GM21381 (cell line): ENCODE data around the gene GRIK2.
"Not testable (repeated sequence)": the region's sequence is repeated elsewhere in the genome, so short reads cannot be mapped to it uniquely, and the experiment has no call there.

Experiments used
- ATAC-seq: cut with Tn5 transposase; IDR thresholded peaks from one replicate; pipeline ENCODE4 v1.9.1; 2021; ENCODE audit warnings: mild to moderate bottlenecking, moderate library complexity; ENCODE audit not compliant: unreplicated experiment

The GRIK2 gene

DNA sequence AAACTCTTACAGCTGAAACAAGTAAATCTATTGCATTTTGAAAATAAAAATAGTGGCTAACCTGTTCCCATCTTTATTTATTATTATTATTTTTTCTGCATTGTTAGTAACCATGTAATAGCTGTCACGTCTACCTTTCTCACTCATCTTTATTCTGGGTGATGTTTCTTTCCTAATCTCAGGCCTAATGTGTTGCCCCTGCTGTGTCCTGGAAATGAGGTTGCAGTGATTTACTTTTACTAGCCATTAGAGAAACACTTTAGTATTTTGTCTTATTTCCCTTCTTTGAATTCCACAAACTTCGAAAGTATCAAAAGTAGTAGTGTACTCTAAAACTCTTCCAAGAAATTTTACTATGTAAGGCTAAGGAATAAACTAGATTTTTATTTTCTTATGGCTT is 546.9 kb downstream of the GRIK2 start:
- no peak for ATAC-seq

DNA sequence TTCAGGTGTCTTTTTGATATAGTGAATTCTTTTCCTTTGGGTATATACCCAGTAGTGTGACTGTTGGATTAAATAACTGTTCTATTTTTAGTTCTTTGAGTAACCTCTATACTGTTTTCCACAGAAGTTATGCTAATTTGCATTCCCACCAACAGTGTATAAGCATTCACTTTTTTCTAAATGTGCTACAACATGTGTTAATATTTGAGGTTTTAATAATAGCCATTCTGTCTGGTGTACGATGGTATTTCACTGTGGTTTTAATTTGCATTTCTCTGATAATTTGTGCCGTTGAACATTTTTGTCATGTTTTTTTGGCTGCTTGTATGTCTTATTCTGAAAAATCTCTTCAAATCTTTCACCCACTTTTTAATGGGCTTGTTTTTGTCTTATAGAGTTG is 563.5 kb downstream of the GRIK2 start:
- no peak for ATAC-seq

DNA sequence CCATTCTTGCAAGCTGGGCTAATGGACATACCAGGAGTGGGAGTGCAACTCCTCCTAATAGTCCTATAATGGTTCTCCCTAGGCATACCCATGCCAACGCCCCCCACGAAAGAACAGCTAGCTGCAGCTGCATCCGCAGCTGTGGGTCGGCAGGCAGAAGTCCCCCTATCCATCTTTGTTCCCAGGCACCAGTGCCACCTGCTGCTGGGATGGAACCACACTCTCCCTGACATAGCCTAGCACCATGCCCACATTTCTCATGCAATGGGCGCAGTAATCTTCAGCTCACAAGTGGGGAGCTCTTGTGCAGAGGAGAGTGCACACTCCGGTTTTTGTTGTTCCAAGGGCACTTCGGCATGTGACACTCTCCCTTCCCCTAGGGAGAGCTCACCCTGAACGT is 567.8 kb downstream of the GRIK2 start:
- ATAC-seq = no peak

DNA sequence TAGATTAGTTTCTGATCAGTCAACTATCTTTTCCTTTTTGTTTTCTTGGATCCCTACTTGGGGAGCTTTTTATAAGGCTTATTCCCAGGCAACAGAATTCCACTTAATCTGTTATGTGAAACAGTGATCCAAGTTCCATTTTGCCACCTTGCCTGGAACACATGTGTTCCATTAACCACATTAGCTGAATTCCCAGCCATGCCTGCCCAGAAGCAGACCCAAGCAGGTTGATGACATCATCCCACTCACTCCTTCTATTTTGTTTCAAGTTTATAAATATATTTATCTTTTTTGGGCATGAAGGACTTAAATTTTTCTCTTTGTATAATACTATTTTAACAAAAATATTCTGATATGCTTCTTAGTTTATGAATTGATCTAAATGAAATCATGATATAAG is 587.4 kb downstream of the GRIK2 start:
- no peak for ATAC-seq

DNA sequence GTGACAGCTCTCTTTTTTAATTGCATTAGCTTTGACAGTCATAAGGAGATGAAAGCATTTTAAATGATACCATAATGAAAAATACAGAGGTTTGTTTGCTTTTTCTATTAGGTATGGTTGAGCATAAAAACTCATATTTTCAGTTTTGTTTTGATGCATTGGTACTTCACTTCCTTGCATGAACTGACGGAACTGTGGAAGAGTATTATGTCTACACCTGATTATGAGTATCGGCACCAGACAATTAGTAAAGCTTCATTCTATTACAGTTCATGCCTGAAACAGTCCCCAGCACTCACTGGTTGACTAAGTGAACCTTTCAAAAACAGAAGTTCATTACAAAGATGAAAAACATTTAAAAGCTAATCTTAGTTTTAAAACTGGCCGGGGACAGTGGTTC is 593.0 kb downstream of the GRIK2 start:
- no peak for ATAC-seq

DNA sequence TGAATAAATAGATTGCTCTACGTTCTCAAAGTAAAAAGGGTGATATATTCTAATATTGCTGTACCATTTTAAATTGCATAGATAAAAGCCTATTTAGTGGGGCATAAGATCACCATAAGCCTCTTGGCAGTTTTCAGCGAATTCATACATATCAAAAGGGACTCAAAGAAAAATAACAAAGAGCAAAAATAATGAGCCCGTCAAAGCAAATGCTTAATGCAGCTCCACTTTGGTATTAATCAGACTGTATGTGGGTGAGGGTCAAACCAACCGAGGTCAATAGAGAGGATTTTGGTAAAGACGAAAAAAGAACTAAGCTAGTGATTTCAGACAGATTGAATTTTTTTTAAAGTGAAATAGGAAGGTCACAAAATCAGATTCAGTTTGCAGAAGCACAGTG is 598.8 kb downstream of the GRIK2 start:
- ATAC-seq = no peak

DNA sequence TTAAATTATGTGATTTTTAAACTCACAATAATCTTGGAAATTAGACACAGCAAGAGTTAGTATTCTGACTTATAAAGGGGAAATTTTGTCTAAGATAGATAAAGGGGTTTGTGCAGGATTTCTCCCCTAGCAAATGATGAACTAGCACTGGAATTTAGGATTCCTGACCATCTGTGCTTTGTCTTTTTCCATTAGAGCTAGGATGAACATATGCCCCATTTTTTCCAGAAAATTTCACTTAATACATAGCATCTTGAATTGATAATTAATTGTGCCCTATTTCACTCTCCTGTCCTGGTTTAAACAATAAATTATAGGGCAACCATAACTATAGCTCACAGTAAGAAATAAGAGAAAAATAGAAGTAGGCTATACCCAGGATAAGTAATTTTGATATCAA is 601.0 kb downstream of the GRIK2 start:
- ATAC-seq = no peak

DNA sequence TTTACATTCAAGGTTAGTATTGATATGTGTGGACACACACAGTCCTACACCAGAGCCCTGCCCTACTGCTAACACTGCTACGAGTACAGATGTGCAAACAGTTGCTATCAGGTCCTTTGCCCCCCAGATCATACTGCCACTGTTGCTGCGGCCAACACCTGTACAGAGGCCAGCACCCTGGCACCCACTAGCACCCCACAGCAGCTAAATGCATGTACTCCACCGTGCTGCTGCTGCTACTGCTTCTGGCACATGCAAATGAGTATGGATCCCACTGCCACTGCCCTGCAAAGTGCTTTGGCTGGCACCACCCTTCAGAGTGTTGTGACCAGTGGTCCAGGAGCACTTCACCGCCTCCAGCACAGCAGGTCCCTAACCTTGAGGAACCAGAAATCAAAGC is 621.9 kb downstream of the GRIK2 start:
- no peak for ATAC-seq

DNA sequence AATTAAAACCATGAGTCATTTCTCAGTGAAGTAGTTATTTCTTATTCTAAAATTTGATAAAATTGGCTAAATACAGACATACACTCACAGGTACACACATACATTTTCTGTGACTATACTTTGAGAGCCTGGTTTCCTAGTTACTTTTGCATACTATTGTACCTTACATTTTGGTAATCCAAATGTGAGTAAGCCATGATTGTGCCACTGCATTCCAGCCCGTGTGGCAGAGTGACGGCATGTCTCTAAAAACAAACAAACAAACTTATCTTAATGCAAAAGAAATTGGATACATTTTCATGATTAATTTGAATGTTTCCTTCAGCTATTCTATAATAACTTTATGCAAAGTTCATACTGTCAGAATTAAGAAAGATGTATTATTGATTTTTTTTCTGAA is 628.8 kb downstream of the GRIK2 start:
- no peak for ATAC-seq

DNA sequence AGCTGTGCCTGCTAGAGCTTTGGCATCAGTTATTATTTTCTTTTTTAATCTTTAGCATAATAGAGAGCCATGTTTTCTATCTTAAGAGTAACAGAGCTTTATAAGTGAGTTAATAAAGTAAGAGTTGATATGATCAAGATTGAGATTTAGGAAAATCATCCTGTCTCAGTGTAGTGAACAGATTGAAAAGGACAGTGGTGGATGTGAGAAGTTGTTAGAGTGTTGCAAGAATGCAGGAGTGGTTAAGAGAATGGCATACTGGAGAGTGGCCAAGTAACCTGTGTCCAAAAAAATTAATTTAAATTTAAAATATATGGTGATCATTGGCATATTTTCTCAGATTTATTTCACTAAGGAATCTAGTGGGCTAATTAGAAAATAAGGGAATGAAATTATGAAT is 629.3 kb downstream of the GRIK2 start:
- ATAC-seq = no peak

DNA sequence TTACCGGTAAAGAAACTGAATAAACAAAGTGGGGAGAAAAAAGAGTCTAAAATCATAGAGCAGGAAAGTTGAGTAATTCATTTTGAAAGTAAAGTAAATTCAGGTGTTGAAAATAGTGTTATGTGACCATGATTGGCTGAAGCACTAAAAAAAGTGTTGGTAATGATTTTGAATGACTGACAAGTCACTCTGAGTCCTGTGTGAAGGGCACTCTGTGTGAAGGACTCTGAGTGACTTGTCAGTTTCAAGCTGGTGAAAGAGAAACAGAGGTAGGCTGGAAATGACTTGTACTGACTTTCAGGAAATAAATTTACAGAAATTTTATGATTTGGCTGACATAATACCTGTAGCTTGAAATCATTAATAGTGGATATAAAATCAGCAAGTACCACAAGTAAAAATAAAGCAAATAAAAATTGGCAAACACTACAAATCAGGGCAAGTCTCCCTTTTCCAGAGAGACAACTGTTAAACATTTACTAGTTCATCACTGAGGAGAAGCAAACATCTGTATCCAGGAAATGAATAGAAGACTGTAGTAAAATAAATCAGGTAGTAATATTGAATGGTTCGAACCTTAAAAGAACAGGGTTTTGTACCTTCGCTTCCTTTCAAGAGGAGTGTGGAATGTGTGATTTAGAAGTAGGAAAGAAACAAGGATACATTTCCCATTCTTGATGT is 630.6 kb downstream of the GRIK2 start:
- ATAC-seq = no peak

DNA sequence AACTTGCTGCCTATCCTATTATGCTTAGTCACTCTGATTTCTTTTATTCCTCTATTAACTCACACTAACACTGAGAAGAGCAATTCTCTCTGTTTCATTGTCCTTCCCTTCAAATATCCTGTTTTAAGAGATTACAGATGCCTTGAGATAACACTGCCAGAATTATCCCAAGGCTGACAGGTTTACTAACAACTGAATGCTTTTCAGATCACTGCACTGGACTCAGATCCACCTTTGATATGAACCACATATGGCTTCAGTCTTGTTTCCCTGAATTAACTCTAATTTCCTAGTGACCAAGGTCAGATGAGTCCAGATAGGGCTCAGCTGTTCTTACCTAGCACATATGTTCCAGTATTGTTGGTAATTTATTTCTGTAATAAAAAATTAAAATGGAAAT is 633.1 kb downstream of the GRIK2 start:
- no peak for ATAC-seq

DNA sequence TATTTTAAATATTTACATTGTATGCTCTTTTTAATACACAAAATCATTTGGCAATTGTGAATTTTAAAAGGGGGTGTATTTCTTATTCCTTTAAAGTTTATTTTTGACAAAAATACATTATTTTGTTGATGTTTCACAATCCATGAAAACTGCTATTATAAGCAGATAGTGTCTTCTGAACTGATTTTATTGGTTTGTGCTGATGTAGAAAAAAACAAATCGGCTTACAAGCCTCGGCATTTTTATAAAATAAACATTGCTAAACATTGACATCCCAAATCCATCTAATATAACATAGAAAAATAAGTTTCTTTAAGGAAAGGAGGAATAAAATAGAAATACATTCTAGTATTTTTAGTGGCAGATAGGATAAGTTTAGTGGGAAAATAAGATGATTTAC is 634.7 kb downstream of the GRIK2 start:
- ATAC-seq = no peak

DNA sequence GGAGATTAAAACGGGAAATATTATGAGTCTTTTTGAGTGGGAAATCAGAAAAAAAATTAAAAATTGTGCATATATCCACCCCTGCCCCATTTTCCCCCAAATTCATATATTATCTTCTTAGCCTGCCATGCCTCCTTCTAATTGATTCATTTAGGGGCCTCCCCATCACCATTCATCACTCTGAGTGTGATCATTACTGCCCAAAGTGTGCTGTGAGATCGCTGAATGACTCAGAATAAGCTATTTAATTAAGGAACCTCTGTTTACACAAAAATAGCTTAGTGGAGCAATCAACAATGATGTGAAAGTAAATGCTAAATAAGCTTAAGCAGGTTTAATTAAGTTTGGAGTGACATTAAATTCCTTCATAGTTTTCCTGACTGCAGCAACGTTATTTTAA is 645.5 kb downstream of the GRIK2 start:
- ATAC-seq = no peak

DNA sequence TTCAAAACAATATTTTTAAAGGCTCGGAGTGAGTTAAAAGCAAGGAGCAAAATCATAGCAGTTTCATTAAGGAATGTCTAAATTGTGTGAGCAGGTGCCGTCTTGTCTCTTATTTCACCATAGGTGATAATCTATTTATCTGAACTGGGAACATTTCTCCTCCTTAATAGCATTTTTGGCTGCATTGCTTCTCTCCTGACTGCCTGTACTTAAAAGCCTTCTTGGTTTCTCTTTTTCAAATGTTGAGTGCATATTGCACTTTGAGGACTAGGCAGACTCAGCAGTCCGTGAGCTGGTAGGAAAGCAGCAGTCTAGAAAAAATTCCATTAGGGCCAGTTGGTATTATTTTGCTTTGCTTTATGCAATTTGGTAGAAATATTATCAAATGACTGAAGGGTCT is 645.9 kb downstream of the GRIK2 start:
- no peak for ATAC-seq

DNA sequence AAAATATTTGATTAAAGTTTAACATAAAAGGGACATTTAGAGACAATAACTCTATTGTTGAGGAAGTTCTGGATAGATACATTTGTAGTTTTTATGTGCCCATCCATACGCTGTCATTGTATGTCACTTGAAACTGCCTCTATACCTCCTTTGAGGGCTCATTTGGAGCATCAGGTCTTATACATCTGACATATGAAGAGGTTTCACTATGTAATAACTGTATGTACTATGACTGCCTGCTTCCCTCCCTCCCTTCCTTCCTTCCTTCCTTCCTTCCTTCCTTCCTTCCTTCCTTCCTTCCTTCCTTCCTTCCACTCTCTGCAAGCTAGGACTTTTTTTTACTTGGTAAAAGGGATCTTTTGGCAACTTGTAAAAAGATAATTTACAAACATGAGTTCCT is 657.5 kb downstream of the GRIK2 start:
- ATAC-seq = no peak

DNA sequence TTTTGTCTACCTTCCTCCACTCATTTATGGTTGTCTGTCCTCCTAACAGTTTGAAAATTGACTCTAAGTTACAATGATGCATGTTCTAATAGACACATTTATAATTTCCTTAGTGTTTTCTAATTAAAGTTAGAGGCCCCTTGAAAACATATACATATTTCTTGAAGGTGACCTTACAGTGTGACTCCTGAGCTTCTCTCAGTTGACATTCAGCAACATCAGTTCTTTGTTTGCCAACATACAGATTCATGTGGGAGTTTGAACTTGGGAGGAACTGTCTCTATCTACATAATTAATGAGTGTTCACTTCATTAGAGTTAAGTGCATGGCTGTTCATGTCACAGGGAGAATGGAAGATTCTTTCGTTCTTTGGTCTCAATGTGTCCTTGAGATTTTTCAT is 658.2 kb downstream of the GRIK2 start:
- no peak for ATAC-seq

DNA sequence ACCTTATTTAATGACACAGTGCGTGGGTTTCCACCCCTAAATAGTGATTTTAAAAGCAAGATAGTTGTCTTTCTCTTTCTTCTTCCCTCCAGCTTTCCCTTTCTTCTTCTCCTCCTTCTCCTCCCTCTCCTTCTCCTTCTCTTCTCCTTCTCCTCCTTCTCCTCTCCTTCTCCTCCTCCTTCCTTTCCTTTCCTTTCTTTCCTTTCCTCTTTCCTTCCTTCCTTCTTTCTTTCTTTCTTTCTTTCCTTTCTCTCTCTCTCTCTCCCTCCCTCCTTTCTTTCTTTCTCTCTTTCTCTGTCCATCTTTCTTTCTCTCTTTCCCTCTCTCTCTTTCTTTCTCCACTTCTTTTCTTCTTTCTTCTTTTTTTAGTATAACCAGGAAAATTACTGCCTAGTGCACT is 670.6 kb downstream of the GRIK2 start:
- ATAC-seq = no peak

DNA sequence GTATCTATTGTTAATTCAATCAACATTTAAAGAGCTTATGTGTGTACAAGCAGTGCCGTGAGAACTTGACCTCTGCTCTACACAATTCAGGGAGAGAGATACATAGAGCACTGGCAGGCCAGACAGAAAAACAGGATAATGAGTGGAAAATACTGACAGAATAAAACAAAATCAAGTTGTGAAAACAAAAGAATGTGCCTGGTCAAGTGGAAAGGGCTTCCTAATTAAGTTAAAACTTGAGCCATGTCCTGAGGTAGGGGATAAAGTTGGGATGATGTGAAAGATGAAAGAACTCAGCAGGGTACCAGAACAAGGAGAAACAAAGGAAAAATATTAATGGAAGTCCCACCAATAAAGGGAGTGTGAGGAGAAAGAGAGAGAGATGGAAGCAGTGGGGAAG is 672.8 kb downstream of the GRIK2 start:
- no peak for ATAC-seq

DNA sequence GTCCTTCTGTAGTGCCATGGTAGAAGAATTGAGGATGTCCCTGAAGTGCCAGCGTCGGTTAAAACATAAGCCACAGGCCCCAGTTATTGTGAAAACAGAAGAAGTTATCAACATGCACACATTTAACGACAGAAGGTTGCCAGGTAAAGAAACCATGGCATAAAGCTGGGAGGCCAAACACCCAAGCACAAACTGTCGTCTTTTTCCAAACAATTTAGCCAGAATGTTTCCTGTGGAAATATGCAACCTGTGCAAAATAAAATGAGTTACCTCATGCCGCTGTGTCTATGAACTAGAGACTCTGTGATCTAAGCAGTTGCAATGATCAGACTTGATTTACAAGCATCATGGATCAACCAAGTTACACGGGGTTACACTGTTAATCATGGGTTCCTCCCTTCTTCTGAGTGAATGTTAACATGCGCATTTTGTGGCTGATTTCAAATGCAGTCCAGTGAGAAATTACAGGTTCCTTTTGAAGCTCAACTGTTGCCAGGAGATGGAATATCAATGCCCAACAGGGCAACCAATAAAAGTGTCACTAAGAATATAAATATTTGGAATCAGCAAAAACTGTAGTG is 674.9 kb downstream of the GRIK2 start:
- ATAC-seq = no peak

DNA sequence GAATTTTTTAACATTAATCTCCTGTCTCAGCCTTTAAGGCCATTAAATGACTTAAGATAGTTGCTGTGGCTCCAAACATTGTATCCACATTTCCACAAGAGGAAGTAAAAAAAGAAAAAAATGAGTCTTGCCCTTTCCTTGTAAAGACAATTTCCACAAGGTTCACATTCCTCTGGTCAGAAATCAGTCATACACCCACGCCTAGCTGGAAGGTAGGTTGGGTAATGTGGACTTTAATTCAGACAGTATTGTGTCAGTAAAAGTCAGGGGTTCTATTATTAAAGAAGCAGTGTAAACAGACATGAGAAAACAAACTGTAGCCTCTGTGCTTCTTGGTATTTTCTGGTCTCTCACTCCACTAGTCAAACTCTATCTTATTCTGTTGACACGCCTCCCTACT is 682.0 kb downstream of the GRIK2 start:
- no peak for ATAC-seq

DNA sequence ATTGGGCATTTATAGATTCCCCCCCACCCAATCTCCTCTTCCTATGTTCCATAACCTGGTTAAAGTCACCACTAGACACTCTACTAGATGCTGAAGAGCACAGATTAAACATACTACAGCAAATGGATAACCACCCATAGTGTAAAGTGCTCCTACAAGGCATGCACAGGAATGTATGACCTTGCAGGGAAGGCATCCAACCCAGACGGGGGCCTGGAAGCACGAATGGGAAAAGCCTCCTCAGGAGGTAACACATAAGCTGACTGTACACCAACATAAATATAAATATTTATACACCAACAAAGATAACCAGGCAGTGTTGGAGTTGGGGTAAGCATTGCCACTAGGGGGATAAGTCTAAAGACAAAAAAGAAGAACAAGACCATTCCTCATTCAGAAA is 691.7 kb downstream of the GRIK2 start:
- no peak for ATAC-seq

DNA sequence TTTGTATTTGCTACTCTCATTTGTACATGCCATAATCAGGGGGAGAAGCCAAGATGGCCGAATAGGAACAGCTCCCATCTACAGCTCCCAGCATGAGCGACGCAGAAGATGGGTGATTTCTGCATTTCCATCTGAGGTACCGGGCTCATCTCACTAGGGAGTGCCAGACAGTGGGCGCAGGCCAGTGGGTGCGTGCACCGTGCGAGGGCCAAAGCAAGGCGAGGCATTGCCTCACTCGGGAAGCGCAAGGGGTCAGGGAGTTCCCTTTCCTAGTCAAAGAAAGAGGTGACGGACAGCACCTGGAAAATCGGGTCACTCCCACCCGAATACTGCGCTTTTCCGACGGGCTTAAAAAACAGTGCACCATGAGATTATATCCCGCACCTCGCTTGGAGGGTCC is 694.7 kb downstream of the GRIK2 start:
- not testable (repeated sequence) for ATAC-seq
